ENCODE data around the gene ARL6IP6.
A peak's percentile ranks its signal among the peaks of the same experiment; 100 is the strongest.

The ARL6IP6 gene

GRCh38 chr2:152718076-152718908, at the start of gene ARL6IP6:
ARL6IP6 (plus strand) TSS chr2:152718620; CDS start chr2:152718625, 5 bp downstream.
- DNase-seq (ENCODE audit: low read depth) = peak; percentile 60

DNA sequence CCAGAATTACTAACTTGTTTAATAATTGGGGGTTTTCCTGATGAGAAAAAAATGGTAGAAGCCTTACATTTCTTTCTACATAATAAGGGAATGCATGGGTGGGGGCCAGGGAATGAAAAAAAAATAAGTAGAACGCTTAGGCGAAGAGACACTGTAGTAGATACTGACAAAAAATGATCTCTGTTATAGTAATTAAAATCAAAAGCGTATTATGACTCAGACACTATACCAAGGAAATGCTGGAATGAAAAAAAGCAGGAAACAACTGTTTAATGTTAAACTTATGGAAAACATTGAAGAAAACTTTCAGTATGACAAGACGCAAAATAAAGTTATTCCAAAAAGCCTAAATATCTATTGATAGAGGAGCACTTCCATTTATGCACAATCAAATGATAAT, 44.1 kb upstream of the ARL6IP6 start:
- DNase-seq (ENCODE audit: low read depth) = no peak

DNA sequence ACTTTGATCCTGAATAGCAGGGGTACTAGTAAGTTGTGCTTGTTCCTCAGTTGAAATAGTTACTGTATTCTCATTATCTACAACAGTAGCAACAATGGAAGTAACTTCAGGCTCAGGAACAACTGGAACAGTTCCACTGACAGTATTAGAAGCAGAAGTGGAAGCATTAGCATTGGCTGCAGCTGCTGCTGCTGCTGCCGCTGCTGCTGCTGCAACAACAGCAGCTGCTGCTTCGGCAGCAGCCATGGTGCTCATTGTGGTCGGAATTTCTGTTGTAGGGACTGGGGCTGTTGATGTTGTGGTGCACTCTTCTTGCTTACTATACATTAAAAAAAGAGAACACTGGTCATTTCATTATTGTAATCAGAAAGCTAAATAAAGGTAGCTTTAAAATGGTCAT, 42.0 kb upstream of the ARL6IP6 start:
- DNase-seq (ENCODE audit: low read depth) = no peak

DNA sequence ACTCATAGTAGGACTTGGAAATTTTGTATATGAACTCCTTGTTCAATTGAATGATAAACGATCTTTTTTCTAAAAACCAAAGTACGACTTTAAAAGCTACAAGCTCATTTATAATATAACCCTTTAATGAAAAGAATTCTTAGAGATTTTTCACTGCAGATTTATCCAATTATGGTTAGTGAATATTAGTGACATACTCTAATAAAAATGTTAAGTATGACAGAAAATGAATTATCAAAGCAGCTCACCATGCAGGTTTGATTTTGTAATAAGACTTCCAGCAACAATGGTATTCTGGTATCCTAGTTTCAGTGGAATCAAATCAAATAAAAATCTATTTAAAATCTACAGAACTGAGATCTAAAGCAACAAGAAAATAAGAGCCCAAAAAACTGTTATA, 39.6 kb upstream of the ARL6IP6 start:
- no peak for DNase-seq (ENCODE audit: low read depth)

GRCh38 chr2:152682663-152683062, 35.8 kb upstream of the ARL6IP6 start:
- DNase-seq (ENCODE audit: low read depth) = no peak

DNA sequence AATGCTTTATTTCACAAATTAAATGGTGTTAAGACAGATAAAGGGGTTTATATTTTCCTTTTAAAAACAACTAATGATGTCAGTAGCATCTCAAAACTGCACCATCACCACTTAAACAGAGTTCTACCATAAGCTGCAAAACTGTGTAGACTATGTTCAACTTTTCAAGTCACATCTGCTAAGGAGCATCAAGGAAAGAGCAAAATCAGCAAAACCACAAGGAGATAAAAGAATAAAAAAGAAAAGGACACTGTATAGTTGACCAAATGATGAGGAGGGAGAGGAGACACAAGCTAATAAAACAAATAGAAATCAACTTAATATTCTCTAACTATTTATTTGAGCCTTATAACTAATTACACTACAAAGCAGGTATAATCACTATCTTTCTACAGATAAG, 35.0 kb upstream of the ARL6IP6 start:
- no peak for DNase-seq (ENCODE audit: low read depth)

GRCh38 chr2:152686321-152686720, 32.1 kb upstream of the ARL6IP6 start:
- no peak for DNase-seq (ENCODE audit: low read depth)

DNA sequence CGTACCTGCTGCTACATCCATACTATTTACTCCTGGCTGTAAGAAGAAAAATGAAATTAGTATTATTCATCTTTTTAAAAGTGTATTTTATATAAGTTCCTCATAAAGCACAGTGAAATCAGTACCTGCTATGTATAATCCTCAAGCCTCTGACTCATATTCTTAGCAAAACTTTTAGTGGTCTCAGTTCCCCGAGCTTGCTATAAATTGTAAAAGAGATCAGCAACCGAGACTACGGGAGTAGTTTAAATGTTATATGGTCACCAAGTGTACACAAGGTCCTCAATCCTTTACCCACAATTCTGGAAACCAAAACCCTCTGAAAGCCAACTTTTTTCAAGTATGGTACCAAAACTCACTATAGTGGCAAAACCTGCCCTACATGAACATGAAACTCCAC, 25.4 kb upstream of the ARL6IP6 start:
- DNase-seq (ENCODE audit: low read depth) = no peak

- DNase-seq (ENCODE audit: low read depth) = no peak
Measured at GRCh38 chr2:152694161-152694661, 24.2 kb upstream of the ARL6IP6 start.

- DNase-seq (ENCODE audit: low read depth) = no peak
Measured at GRCh38 chr2:152695763-152696162, 22.7 kb upstream of the ARL6IP6 start.

GRCh38 chr2:152696476-152696875, 21.9 kb upstream of the ARL6IP6 start:
- no peak for DNase-seq (ENCODE audit: low read depth)

- DNase-seq (ENCODE audit: low read depth) = no peak
Measured at GRCh38 chr2:152701198-152701597, 17.2 kb upstream of the ARL6IP6 start.

- DNase-seq (ENCODE audit: low read depth) = no peak
Measured at GRCh38 chr2:152706477-152707021, 11.9 kb upstream of the ARL6IP6 start.

- DNase-seq (ENCODE audit: low read depth) = no peak
Measured at GRCh38 chr2:152708742-152709141, 9.7 kb upstream of the ARL6IP6 start.

- DNase-seq (ENCODE audit: low read depth) = no peak
Measured at GRCh38 chr2:152710713-152711112, 7.7 kb upstream of the ARL6IP6 start.

- no peak for DNase-seq (ENCODE audit: low read depth)
Measured at GRCh38 chr2:152715112-152715511, 3.3 kb upstream of the ARL6IP6 start.

GRCh38 chr2:152715854-152716428, 2.5 kb upstream of the ARL6IP6 start:
- DNase-seq (ENCODE audit: low read depth) = no peak

- DNase-seq (ENCODE audit: low read depth) = no peak
Measured at GRCh38 chr2:152716805-152717227, 1.6 kb upstream of the ARL6IP6 start.

DNA sequence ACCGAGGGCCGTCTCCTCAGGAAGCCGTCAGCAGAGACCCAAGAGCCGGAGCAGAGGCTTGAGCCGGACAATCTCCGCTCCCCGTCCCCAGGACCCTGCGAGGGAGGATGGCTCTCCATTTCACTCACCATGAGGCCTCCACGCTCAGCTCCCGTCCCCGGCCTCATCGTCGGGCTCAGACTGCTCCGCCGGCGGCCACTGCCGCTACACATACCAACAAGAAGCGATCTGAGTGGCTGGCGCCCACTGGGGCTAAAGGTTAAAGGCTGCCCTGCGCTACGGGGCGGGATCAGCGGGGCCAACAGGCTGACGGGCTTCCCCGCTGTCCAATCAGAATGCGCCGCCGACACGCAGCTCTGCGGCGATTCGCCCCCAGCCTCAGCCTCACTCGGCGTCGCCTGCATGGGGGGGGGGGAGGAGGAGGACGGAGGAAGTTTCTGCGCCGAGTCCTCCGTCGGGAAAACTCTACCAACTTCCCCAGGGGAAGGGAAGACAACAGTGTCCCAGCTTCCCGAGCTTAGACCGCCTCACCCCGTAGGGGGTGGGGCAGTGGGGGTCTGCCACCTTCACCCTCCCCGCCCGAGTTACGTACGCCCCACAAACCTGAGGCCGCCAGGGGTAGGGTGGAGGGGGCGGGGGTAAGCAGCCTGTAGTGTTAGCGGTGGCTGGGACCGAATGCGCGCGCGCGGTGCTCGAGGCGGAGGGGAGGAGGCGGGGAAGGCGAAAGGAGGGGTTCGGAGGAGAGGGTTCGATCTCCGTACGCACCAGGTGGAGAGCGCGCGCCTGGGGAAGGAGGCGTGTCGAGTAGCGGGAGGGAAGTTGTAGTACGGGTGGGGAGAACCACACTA, 968 bp upstream of the ARL6IP6 start, which contains the start of gene PRPF40A:
Gene PRPF40A, minus strand, starts transcription at position 234 of the 848 bp plus-strand sequence. Its CDS starts 22 bp downstream, at position 212.
- peak; percentile 97 for DNase-seq (ENCODE audit: low read depth)

DNA sequence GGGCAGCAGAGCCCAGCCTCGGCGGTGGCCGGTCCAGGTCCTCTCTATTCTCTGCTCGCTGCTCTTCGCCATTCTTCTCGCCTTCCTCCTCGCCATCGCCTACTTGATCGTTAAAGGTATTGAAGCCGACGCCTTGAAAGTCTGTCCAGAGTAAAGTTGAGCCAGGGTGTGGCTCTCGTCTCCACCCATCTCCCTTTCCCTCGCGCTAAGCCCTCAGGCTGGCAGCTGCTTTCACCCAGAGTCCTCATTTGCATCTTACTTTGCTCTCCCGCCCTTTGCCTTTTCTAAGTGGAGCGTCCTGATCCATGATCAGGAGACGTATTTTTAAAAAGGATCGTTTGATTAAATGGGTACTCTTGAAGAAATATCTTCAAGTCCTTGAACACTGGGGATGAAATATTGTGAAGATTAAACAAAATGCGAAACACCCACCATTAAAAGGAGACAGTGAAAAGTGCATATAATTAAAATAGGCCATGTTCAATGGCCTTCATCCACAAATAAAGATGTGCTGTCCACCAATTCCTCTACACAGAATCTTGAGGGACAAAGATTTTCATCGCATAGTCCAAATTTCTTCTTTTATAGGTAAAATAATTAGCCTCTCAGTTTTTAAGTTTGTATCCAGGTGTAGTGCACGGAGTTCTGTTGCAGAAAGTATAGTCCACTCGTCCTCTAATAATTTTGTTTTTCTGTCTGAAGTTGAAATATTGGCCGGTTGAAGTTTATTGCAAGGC, 657 bp downstream of the ARL6IP6 start:
- DNase-seq (ENCODE audit: low read depth) = peak; percentile 43

DNA sequence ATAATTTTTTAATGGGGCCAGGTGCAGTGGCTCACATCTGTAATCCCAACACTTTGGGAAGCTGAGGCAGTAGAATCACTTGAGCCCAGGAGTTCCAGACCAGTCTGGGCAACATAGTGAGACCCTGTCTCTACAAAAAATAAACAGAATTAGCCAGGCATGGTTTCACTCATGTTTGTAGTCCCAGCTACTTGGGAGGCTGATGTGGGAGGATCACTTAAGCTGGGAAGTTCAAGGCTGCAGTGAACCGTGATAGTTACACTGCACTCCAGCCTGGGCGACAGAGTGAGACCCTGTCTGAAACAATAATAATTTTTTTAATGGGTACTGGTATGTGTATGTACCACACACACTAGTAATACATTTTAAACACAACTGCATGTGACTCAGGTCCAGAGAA, 2.4 kb downstream of the ARL6IP6 start:
- no peak for DNase-seq (ENCODE audit: low read depth)
